Nephron (organoid): ENCODE measurements around the gene SLAMF7.
"Not testable (repeated sequence)": the region's sequence is repeated elsewhere in the genome, so short reads cannot be mapped to it uniquely, and the experiment has no call there.

Experiments
- H3K27ac Mint-ChIP-seq, 3 experiments: 2 replicates each; pipeline ENCODE4 v1.8.0; 2020; ENCODE audit warnings: mixed read lengths in 3 of 3, mild to moderate bottlenecking in 2 of 3, moderate library complexity in 1 of 3
- H3K27me3 Mint-ChIP-seq: 2 replicates; pipeline ENCODE4 v1.8.0; 2021; ENCODE audit warnings: low read depth, mild to moderate bottlenecking, moderate library complexity, mixed read lengths
- H3K36me3 Mint-ChIP-seq: 2 replicates; pipeline ENCODE4 v1.8.0; 2020; ENCODE audit warnings: low read depth, mixed read lengths
- H3K4me1 Mint-ChIP-seq: 2 replicates; pipeline ENCODE4 v1.8.0; 2020; ENCODE audit warnings: mixed read lengths
- H3K4me3 Mint-ChIP-seq, 3 experiments: 2 replicates each; pipeline ENCODE4 v1.8.0; 2020; ENCODE audit warnings: mild to moderate bottlenecking in 3 of 3, mixed read lengths in 3 of 3, moderate library complexity in 2 of 3
- H3K9me3 Mint-ChIP-seq: 2 replicates; pipeline ENCODE4 v1.8.0; 2020; ENCODE audit warnings: mixed read lengths
- TF ChIP-seq, protein P1 (sequence below), 3 experiments: fragments of 200-600 bp; sonication (generic); IDR thresholded peaks; one replicate each; pipeline ENCODE4 v1.5.0; 2021; ENCODE audit warnings: antibody characterized with exemption in 3 of 3; ENCODE audit not compliant: unreplicated experiment in 3 of 3

SLAMF7 gene

DNA sequence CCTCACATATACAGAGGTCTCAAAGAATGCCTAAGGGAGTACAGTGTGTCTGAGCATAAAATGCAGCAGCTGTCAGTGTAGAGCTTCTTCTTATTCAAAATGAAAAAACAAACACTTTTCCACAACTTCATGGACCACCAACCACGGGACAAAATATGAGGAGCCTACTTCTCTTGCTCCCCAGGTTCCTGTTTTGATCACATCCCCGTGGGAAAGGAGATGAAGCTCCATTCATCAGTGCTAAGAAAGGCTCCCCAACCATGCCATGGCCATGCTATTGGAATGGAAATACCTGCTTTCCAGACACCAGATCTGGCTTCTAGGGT is 27.8 kb upstream of the SLAMF7 start:
- TF ChIP-seq, protein P1, sequence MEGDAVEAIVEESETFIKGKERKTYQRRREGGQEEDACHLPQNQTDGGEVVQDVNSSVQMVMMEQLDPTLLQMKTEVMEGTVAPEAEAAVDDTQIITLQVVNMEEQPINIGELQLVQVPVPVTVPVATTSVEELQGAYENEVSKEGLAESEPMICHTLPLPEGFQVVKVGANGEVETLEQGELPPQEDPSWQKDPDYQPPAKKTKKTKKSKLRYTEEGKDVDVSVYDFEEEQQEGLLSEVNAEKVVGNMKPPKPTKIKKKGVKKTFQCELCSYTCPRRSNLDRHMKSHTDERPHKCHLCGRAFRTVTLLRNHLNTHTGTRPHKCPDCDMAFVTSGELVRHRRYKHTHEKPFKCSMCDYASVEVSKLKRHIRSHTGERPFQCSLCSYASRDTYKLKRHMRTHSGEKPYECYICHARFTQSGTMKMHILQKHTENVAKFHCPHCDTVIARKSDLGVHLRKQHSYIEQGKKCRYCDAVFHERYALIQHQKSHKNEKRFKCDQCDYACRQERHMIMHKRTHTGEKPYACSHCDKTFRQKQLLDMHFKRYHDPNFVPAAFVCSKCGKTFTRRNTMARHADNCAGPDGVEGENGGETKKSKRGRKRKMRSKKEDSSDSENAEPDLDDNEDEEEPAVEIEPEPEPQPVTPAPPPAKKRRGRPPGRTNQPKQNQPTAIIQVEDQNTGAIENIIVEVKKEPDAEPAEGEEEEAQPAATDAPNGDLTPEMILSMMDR (IDR thresholded peaks at IDR 0.05; ENCODE audit: unreplicated experiment in 3 of 3) = no peak
- H3K4me3 Mint-ChIP-seq = no peak overlapping the region

DNA sequence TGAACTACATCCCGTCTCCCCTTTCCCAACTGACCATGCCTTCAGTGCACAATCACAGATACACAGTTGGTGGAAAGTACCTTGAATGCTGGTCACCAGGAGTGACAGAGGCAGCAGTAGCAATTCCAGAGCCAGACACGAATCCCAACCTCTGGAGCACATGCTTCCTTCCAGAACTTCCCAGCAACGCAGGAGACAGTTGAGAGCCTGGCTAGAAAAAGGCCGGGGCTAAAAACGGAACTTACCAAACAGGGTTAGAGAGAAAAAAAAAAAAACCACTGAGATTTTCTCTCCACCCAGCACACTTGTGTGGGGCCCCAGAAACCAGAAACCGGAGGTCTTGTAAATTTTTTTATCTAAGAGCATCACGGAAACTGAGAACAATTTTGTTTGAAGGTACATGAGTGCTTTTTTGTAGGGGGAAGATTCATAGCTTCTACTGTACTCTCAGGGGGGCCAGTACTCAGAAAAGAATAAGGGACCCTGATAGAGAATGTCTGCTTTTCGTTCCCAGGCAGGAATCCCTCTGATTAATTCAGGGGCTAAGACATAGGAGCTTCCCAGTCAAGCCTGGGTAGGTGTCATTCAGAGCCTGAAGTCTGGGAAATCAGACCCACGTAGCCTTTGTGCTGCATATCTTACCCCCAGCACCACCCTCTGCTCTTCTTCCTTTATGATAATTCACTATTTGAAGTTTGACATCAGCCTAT is 27.3 kb upstream of the SLAMF7 start, which contains the start of gene CD48:
Gene CD48, minus strand, starts transcription at position 221 of the 710 bp plus-strand sequence. Its CDS starts 59 bp downstream, at position 162.
- no peak within 1 kb of the TSS for H3K27ac Mint-ChIP-seq
- H3K36me3 Mint-ChIP-seq = no peaks in the 10 kb centered on the region
- H3K9me3 Mint-ChIP-seq = no peaks in the 10 kb centered on the region
- H3K4me3 Mint-ChIP-seq = no peak within 1 kb of the TSS
- no peaks in the 10 kb centered on the region for H3K27me3 Mint-ChIP-seq
- H3K4me1 Mint-ChIP-seq = no peaks in the 10 kb centered on the region
- TF ChIP-seq, protein P1 (IDR thresholded peaks at IDR 0.05; ENCODE audit: unreplicated experiment in 3 of 3) = no peak

More for the DNA sequence above, 27.8 kb upstream of the SLAMF7 start:
- no peaks in the 10 kb centered on the region for H3K36me3 Mint-ChIP-seq
- H3K4me1 Mint-ChIP-seq = no peaks in the 10 kb centered on the region
- H3K27ac Mint-ChIP-seq = no peak overlapping the region
- H3K27me3 Mint-ChIP-seq = no peaks in the 10 kb centered on the region
- H3K9me3 Mint-ChIP-seq = no peaks in the 10 kb centered on the region

DNA sequence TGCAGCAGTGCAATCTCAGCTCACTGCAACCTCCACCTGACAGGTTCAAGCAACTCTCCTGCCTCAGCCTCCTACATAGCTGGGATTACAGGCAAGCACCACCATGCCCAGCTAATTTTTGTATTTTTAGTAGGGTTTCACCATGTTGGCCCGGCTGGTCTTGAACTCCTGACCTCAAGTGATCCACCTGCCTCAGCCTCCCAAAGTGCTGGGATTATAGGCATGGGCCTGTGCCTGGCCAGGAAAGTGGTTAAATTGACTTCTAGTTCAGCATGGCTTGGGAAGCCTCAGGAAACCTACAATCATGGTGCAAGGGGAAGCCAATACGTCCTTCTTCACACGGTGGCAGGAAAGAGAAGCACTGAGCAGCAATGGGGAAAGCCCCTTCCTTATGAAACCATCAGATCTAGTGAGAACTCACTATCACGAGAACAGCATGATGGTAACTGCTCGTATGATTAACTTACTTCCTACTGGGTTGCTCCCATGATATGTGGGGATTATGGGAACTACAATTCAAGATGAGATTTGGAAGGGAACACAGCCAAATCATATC is 26.4 kb upstream of the SLAMF7 start:
- H3K27ac Mint-ChIP-seq, H3K36me3 Mint-ChIP-seq, H3K9me3 Mint-ChIP-seq, H3K4me3 Mint-ChIP-seq, H3K4me1 Mint-ChIP-seq, H3K27me3 Mint-ChIP-seq: not testable (repeated sequence)

DNA sequence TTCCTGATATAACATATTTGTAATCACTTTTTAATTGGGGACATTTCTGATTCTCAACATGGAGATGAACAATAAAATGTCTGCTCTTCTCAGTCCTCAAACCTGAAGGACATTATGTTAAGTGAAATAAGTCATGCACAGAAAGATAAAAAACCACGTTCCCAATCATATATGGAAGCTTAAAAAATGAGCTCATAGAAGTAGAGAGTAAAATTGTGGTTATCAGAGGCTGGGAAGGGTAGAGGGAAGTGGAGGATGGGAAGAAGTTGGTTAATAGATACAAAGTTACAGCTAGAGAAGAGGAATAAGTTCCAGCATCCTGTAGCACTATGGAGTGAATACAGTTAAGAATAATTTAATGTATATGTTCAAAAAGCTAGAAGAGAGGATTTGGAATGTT is 25.9 kb upstream of the SLAMF7 start:
- Mint-ChIP-seq H3K4me1 (no peaks in the 10 kb centered on the region), H3K27ac (no peak overlapping the region), H3K4me3 (no peak overlapping the region), H3K9me3 (no peaks in the 10 kb centered on the region), H3K36me3 (no peaks in the 10 kb centered on the region), H3K27me3 (peaks cover 5% of the 10 kb centered on the region)
- TF ChIP-seq, protein P1 (IDR thresholded peaks at IDR 0.05; ENCODE audit: unreplicated experiment in 3 of 3) = no peak

DNA sequence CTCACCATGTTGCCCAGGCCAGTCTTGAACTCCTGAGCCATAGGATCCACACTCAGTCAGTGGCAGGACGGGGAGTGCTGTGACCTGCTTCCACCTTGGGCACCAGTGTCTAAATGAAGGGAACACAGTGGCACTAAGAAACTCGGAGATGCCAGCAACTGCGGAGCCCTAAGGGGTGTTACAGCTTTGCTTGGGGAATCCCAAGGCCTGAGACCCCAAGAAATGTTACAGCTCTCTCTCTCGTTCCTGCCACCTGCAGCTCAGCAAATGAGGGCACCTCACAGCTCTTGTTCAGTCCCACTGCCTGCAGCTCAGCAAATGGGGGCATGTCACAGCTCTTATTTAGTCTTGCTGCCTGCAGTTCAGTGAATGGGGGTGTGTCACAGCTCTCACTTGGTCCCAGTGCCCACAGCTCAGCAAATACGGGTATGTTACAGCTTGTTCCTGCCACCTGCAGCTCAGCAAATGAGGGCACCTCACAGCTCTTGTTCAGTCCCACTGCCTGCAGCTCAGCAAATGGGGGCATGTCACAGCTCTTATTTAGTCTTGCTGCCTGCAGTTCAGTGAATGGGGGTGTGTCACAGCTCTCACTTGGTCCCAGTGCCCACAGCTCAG is 24.9 kb upstream of the SLAMF7 start:
- not testable (repeated sequence) for H3K27ac Mint-ChIP-seq, H3K9me3 Mint-ChIP-seq, H3K27me3 Mint-ChIP-seq, H3K4me3 Mint-ChIP-seq, H3K36me3 Mint-ChIP-seq, H3K4me1 Mint-ChIP-seq

DNA sequence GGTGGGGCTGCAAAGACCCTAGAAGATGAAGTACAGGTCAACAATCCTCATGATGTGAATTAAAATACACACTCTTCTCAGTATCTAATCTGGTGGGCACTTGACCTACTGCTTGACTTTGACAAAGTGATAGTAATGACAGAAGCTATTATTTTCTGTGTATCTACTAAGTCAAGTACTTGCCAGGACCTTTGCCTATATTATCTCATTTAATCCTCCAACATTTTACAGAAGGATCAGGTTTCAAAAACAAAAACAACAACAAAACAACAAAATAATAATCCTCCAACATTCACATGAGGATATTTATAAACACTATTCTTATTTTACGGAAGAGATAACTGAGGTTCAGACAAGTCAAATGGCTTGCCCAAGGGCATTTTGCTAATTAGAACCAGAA is 23.0 kb upstream of the SLAMF7 start:
- TF ChIP-seq, protein P1 (IDR thresholded peaks at IDR 0.05; ENCODE audit: unreplicated experiment in 3 of 3) = no peak
- Mint-ChIP-seq H3K4me3 (no peak overlapping the region), H3K27ac (no peak overlapping the region), H3K9me3 (peaks cover 3% of the 10 kb centered on the region), H3K27me3 (peaks cover 5% of the 10 kb centered on the region), H3K4me1 (no peaks in the 10 kb centered on the region), H3K36me3 (no peaks in the 10 kb centered on the region)

DNA sequence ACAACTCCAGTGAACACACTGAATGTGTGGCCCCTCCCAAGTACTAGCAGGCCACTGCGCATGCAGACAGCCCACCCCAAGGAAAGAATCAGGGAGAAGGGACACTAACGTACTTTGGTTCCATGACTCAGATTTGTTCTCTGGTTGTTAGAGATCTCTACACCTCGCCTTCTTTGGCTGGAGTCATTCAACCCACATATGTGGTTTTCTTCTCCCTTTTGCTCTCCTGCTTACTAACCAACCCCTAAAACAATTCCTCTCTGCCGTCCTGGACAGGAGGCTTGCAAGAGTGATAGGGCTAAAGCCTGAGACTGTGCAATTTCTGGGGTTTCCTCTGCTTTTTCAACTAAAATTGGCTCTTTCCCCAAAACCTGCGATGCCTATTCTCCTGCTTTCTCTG is 21.7 kb upstream of the SLAMF7 start:
- Mint-ChIP-seq H3K36me3 (no peaks in the 10 kb centered on the region), H3K9me3 (peaks cover 3% of the 10 kb centered on the region), H3K4me3 (no peak overlapping the region), H3K27ac (no peak overlapping the region), H3K4me1 (no peaks in the 10 kb centered on the region), H3K27me3 (peaks cover 5% of the 10 kb centered on the region)
- TF ChIP-seq, protein P1 (IDR thresholded peaks at IDR 0.05; ENCODE audit: unreplicated experiment in 3 of 3) = no peak
